GM12892 (cell line): Measurements from ENCODE around the gene TRIO.

Source experiments
- POLR2A ChIP-seq: IDR thresholded peaks from 2 replicates; pipeline ENCODE4 v1.6.1; 2011; ENCODE audit warnings: low read depth, low read length, control low read depth
- POLR2AphosphoS5 ChIP-seq: IDR thresholded peaks from 2 replicates; pipeline ENCODE4 v1.6.1; 2011; ENCODE audit warnings: low read depth, low read length, control low read depth
- TAF1 ChIP-seq: IDR thresholded peaks from 2 replicates; pipeline ENCODE4 v1.6.1; 2011; ENCODE audit warnings: low read depth, mild to moderate bottlenecking, control low read depth, low read length, borderline replicate concordance

- no peak for TF ChIP-seq TAF1
- TF ChIP-seq POLR2A: no peak
- TF ChIP-seq POLR2AphosphoS5: no peak
Measured at GRCh38 chr5:14156650-14157492, 13.7 kb downstream of the TRIO start.
